ENCODE measurements around the gene ZMYM2.

DNA sequence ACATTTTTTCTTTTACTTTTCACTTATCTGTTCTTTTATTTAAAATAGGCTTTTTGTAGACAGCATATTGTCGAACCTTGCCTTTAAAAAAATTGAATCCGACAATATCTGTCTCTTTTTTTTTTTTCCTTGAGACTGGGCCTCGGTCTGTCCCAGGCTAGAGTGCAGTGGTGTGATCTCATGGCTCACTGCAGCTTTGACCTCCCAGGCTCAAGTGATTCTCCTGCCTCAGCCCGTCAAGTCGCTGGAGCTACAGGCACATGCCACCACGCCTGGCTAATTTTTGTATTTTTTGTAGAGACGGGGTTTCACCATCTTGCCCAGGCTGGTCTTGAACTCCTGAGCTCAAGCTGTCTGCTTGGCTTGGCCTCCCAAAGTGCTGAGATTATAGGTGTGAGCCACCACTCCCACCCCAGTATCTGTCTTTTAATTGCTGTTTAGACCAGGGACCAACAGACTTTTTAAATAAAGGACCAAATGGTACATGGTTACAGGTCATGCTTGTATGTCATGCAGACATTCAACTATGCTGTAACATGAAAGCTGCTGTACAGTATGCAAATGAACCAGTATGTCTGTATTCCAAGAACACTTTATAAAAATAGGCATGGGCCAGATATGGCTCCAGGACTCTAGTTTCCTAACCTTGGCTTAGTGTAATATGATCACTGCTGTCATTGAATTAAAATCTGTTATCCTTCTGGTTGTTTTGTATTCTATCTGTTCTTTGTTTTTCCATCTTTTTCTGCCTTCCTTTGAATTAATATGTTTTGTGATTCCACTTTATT, 122.0 kb downstream of the ZMYM2 start:
- TF ChIP-seq GATA2 (IDR thresholded peaks at IDR 0.05; ENCODE audit: low read depth, low read length) (no peak), GATA3 (IDR thresholded peaks at IDR 0.05; ENCODE audit: low read depth, low read length) (no peak)

Measured in SH-SY5Y (cell line).